DMS79 treated with DMSO at 0.1 percent for 48 hours (cell line): ENCODE measurements around the gene DARS1.

Source experiments
- DNase-seq: peaks from one replicate; lab custom pipeline; 2025; lab: John Stamatoyannopoulos, UW

DARS1 gene

DNA sequence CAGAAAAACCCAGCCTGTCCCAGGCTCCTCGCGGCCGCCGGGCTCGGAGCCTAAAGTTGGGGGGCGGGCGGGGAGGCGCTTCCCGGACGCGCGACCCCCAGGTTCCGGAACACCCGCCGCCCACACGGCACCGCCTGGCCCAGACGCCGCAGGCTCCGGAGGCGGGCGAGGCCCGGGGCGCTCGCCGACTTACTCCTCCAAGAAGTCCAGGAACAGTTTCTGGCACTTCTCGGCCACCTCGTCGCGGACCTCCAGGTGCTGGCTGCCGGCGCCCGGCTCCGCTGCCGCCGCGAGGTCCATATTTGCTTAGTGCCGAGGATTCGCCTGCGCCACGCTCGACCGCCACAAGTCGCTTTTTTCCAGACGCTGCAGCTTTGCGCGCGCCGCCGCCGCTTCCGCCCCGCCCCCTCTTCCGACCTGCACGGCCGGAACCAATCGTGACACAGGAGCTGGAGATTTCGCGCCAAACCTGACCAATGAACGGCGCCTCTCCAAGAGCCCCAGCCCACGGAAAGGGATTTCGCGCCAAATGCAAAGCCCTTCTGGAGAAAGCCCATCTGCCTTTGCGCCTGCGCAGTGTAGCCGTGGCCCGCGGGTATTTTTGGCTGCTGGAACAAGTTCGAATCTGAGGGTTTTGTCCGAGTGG is 109.2 kb downstream of the DARS1 start, which contains the start of gene MCM6:
Gene MCM6, minus strand, starts transcription at position 378 of the 646 bp plus-strand sequence. Its CDS starts 78 bp downstream, at position 300.
- peak; percentile 98 for DNase-seq

DNA sequence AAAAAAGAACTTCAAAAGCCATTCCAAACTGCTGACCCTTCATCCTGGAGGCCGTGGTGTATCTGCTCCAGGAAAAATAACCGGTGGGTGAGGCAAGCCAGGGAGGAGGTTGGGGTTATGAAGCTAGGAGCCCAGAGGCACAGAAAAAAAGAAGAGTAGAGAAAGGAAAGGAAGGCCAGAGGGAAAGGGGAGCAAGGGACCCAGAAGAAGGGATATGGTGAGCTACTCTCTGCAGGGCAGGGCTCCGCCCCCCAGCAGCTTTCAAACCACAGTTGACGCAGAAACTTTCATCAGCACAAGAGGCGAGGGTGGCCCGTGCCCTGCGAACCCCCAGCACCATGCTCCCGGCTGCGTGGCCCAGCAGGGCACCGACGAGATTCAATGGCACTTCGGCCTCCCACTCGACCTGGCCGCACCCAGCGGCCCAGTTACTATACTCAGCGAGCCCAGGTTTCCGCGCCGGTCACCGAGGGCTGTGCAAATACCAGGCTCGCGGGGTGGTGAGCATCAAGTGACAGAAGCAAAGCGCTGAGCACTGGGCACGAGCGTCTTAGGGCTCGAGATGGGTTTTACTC is 109.8 kb downstream of the DARS1 start:
- DNase-seq: peak; percentile 47

DNA sequence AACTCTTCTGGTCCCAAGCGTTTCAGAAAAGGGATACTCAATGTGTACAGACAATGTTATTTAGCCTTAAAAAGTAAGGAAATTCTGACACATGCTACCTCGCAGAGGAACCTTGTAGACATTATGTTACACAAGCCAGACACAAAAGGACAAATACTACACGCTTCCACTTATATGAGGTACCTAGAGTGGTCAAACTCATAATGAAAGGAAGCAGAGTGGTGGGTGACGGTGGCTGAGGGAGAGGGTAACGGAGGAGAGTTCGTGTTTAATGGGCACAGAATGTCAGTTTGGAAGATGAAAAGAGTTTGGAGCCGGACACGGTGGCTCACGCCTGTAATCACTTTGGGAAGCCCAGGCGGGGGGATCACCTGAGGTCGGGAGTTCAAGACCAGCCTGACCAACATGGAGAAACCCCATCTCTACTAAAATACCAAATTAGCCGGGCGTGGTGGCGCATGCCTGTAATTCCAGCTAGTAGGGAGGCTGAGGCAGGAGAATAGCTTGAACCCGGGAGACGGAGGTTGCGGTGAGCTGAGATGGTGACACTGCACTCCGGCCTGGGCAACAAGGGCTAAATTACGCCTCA is 110.6 kb downstream of the DARS1 start:
- no peak for DNase-seq

DNA sequence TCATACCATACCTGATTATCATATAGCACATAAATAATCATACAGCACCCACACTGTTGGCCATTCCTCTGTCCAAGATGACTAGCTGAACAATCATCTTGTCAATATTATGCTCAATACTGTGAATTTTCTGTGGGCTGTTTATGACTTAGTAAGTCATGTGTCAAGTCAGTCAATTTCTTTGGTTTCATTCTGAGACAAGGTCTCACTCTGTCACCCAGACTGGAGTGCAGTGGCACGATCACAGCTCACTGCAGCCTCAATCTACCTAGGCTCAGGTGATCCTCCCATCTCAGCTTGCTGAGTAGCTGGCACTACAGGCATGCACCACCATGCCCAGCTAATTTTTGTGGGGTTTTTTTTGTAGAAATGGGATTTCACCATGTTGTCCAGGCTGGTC is 114.9 kb downstream of the DARS1 start:
- no peak for DNase-seq

DNA sequence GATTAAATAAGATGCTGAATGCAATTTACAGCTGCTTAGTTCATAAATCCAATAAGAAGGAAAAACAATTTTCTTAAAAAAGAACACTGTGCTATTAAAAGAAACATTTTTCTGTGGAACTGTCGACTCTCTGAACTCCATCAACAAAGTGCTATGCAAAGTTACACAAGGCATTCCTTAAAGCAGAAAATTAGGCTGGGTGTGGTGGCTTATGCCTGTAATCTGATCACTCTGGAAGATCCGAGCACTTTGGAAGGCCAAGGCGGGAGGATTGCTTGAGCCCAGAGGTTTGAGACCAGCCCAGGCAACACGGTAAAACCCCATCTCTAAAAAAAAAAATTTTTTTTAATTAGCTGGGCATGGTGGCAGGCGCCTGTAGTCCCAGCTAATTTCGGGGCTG is 122.2 kb downstream of the DARS1 start:
- no peak for DNase-seq

DNA sequence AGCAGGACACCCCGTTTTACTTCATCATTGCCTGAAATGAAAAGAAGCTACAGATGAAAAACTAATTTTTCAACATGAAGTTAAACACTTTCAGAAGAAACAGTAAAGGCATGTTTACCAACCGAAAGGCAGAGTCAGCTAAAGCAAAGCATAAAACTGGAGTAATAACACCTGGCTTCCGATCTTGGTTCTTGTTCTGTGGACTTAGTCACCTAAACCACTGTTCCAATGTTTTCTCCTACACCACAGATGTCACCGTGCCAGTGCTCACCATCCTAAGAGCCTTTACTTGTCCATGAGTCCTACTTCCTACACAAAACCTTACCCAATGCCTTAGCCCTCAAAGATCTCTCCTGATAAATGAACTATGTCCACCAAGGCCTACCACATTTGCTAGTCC is 122.7 kb downstream of the DARS1 start:
- DNase-seq: no peak
